NCI-H748 (cell line): ENCODE measurements around the gene CDCA4.

Source experiments
- DNase-seq: peaks from one replicate; lab custom pipeline; 2025; ENCODE audit not compliant: unreplicated experiment; lab: John Stamatoyannopoulos, UW

The CDCA4 gene

GRCh38 chr14:105014631-105015030 is 6.3 kb downstream of the CDCA4 start:
- DNase-seq, result no peak

- DNase-seq, result no peak
These were observed 6.9 kb downstream of the CDCA4 start for GRCh38 chr14:105014032-105014431.

GRCh38 chr14:105013150-105013785 is 7.6 kb downstream of the CDCA4 start:
- DNase-seq, result no peak

- no peak for DNase-seq
These were observed 8.5 kb downstream of the CDCA4 start for GRCh38 chr14:105012171-105012985.

GRCh38 chr14:105011312-105011990 is 9.4 kb downstream of the CDCA4 start:
- no peak for DNase-seq

- no peak for DNase-seq
These were observed 10.0 kb downstream of the CDCA4 start for GRCh38 chr14:105010891-105011291.

GRCh38 chr14:105010106-105010505 is 10.8 kb downstream of the CDCA4 start:
- DNase-seq, result no peak

- no peak for DNase-seq
These were observed 13.2 kb downstream of the CDCA4 start for GRCh38 chr14:105007593-105008264.

GRCh38 chr14:105006831-105007592 is 13.9 kb downstream of the CDCA4 start:
- DNase-seq, result no peak

GRCh38 chr14:105005929-105006830 is 14.7 kb downstream of the CDCA4 start:
- no peak for DNase-seq

GRCh38 chr14:105005329-105005928 is 15.5 kb downstream of the CDCA4 start:
- no peak for DNase-seq

GRCh38 chr14:104999361-104999760 is 21.5 kb downstream of the CDCA4 start:
- DNase-seq, result no peak

GRCh38 chr14:104998801-104999200 is 22.1 kb downstream of the CDCA4 start:
- DNase-seq, result no peak

GRCh38 chr14:104996483-104996882 is 24.4 kb downstream of the CDCA4 start:
- DNase-seq, result no peak

- no peak for DNase-seq
These were observed 24.9 kb downstream of the CDCA4 start for GRCh38 chr14:104996032-104996431.

- no peak for DNase-seq
These were observed 25.9 kb downstream of the CDCA4 start for GRCh38 chr14:104994978-104995377.

- DNase-seq, result no peak
These were observed 26.9 kb downstream of the CDCA4 start for GRCh38 chr14:104993808-104994591.

GRCh38 chr14:104993306-104993705 is 27.6 kb downstream of the CDCA4 start:
- DNase-seq, result no peak
